Measurements from ENCODE around the gene RNF181. TPM values are rescaled to one million over a fixed set of nuclear protein-coding genes. Genes with fewer than 3 reads are reported as not detected.
A peak's percentile ranks its signal among the peaks of the same experiment; 100 is the strongest.
"Not testable (repeated sequence)": the region's sequence is repeated elsewhere in the genome, so short reads cannot be mapped to it uniquely, and the experiment has no call there.

RNF181 gene
- total RNA-seq, 1 experiment from 2014 or later: 156 TPM

- H3K4me3 ChIP-seq (ENCODE audit: low read depth in 2 of 2, low read length in 2 of 2): no peak overlapping the region
- H3K27me3 ChIP-seq (ENCODE audit: control insufficient read depth, insufficient read depth, low read length): no peaks in the 10 kb centered on the region
- peaks cover 6% of the 10 kb centered on the region; the same call in 1 of the 2 replicates for H3K36me3 ChIP-seq (ENCODE audit: control insufficient read depth, insufficient read depth, low read length)
- no peaks in the 10 kb centered on the region for H3K9me3 ChIP-seq (ENCODE audit: control insufficient read depth, insufficient read depth, low read depth, low read length)
- no peak for ATAC-seq
- H3K4me1 ChIP-seq (ENCODE audit: control insufficient read depth, insufficient read depth, low read length): peaks cover 6% of the 10 kb centered on the region; the same call in 1 of the 2 replicates
- in situ Hi-C loops (cut with HindIII; ENCODE audit: low pct_unique_long_range_greater_than_20kb, low sequenced_read_pairs): no loop called here
- no peak for DNase-seq (ENCODE audit: low read depth, low spot score)
- H3K27ac ChIP-seq (ENCODE audit: low read length): no peak overlapping the region
- TF ChIP-seq POLR2AphosphoS5 (IDR thresholded peaks at IDR 0.05; ENCODE audit: low read depth, low read length) (no peak), TCF7L2 (IDR thresholded peaks at IDR 0.05; ENCODE audit: low read depth, low read length) (no peak), CTCF (IDR thresholded peaks at IDR 0.05) (no peak), REST (IDR thresholded peaks at IDR 0.05; ENCODE audit: insufficient read depth in 1 of 2, low read depth in 2 of 2, low read length in 1 of 2) (no peak), SIN3A (IDR thresholded peaks at IDR 0.05; ENCODE audit: borderline replicate concordance, insufficient read depth, low read depth, low read length) (no peak)
- POLR2A ChIA-PET: no interaction called here
- intact Hi-C loops (cut with micrococcal nuclease; ENCODE audit: unreplicated experiment): no loop called here
- CTCF ChIA-PET: no interaction called here
- no TSS peak for BruUV-seq (replicated peaks)
Measured at GRCh38 chr2:85558160-85558559, 37.4 kb upstream of the RNF181 start.

GRCh38 chr2:85560403-85560726, 35.2 kb upstream of the RNF181 start:
- Histone ChIP-seq H3K4me3 (ENCODE audit: low read depth in 2 of 2, low read length in 2 of 2) (peak overlapping the region; percentile 71 to 95), H3K27ac (ENCODE audit: low read length) (peak overlapping the region; percentile 73)
- CTCF ChIA-PET; ATAC-seq; H3K4me1 ChIP-seq (ENCODE audit: control insufficient read depth, insufficient read depth, low read length); in situ Hi-C loops (cut with HindIII; ENCODE audit: low pct_unique_long_range_greater_than_20kb, low sequenced_read_pairs); H3K27me3 ChIP-seq (ENCODE audit: control insufficient read depth, insufficient read depth, low read length); H3K9me3 ChIP-seq (ENCODE audit: control insufficient read depth, insufficient read depth, low read depth, low read length); H3K36me3 ChIP-seq (ENCODE audit: control insufficient read depth, insufficient read depth, low read length); DNase-seq (ENCODE audit: low read depth, low spot score); BruUV-seq (replicated peaks): not testable (repeated sequence)
- POLR2A ChIA-PET: interaction anchor here (0.6 kb wide), 1 partner anchor 11 kb away, joined by 3 read pairs; no protein-coding TSS in a partner anchor
- intact Hi-C loops (cut with micrococcal nuclease; ENCODE audit: unreplicated experiment): loop anchor here (2.0 kb wide), 1 partner anchor 48 kb away; no protein-coding TSS in a partner anchor

GRCh38 chr2:85560812-85561279, 34.7 kb upstream of the RNF181 start:
- Histone ChIP-seq H3K4me1 (ENCODE audit: control insufficient read depth, insufficient read depth, low read length) (peaks cover 6% of the 10 kb centered on the region; the same call in 1 of the 2 replicates), H3K4me3 (ENCODE audit: low read depth in 2 of 2, low read length in 2 of 2) (peak overlapping the region; percentile 71 to 95), H3K27ac (ENCODE audit: low read length) (peak overlapping the region; percentile 73), H3K9me3 (ENCODE audit: control insufficient read depth, insufficient read depth, low read depth, low read length) (no peaks in the 10 kb centered on the region), H3K36me3 (ENCODE audit: control insufficient read depth, insufficient read depth, low read length) (peaks cover 4% of the 10 kb centered on the region; the same call in 1 of the 2 replicates), H3K27me3 (ENCODE audit: control insufficient read depth, insufficient read depth, low read length) (no peaks in the 10 kb centered on the region)
- DNase-seq (ENCODE audit: low read depth, low spot score) (no peak), ATAC-seq (no peak; the same call in 1 of the 2 replicates)
- ChIA-PET CTCF (interaction anchor here (0.6 to 0.7 kb wide), 2 partner anchors 40 to 140 kb away, joined by 6 to 9 read pairs; no protein-coding TSS in a partner anchor), POLR2A (interaction anchor here (0.6 to 0.7 kb wide), 3 partner anchors 11 to 503 kb away, joined by 3 to 13 read pairs (median 8); no protein-coding TSS in a partner anchor)
- in situ Hi-C loops (cut with HindIII; ENCODE audit: low pct_unique_long_range_greater_than_20kb, low sequenced_read_pairs) (no loop called here), intact Hi-C loops (cut with micrococcal nuclease; ENCODE audit: unreplicated experiment) (loop anchor here (2.0 kb wide), 1 partner anchor 48 kb away; no protein-coding TSS in a partner anchor)
- TF ChIP-seq POLR2AphosphoS5 (IDR thresholded peaks at IDR 0.05; ENCODE audit: low read depth, low read length) (no peak), CTCF (IDR thresholded peaks at IDR 0.05) (no peak), REST (IDR thresholded peaks at IDR 0.05; ENCODE audit: insufficient read depth in 1 of 2, low read depth in 2 of 2, low read length in 1 of 2) (no peak), TCF7L2 (IDR thresholded peaks at IDR 0.05; ENCODE audit: low read depth, low read length) (no peak), SIN3A (IDR thresholded peaks at IDR 0.05; ENCODE audit: borderline replicate concordance, insufficient read depth, low read depth, low read length) (no peak)
- BruUV-seq (replicated peaks): no TSS peak

Data from Panc1 (cell line).